Skeletal muscle tissue (tissue), 4 donors: ENCODE results near the gene PAK5. TPM values are rescaled to one million over a fixed set of nuclear protein-coding genes. Genes with fewer than 3 reads are reported as not detected.

Source experiments
- H3K27ac ChIP-seq: one replicate; pipeline ENCODE4 v1.7.0; 2013; ENCODE audit warnings: mild to moderate bottlenecking, low read depth, low read length, inconsistent platforms
- H3K27me3 ChIP-seq, 3 donors: one replicate each; pipeline ENCODE4 v1.7.0; 2013; ENCODE audit warnings: low read length in 3 of 3; ENCODE audit not compliant: control insufficient read depth in 3 of 3, insufficient read depth in 3 of 3
- H3K36me3 ChIP-seq, 3 donors: one replicate each; pipeline ENCODE4 v1.7.0; 2013; ENCODE audit warnings: low read length in 3 of 3; ENCODE audit not compliant: control insufficient read depth in 3 of 3, insufficient read depth in 3 of 3
- H3K4me1 ChIP-seq, 3 donors: one replicate each; pipeline ENCODE4 v1.7.0; 2013; ENCODE audit warnings: low read length in 3 of 3, mild to moderate bottlenecking in 3 of 3; ENCODE audit not compliant: control insufficient read depth in 3 of 3, insufficient read depth in 3 of 3
- H3K4me3 ChIP-seq, 3 donors: one replicate each; pipeline ENCODE4 v1.7.0; 2013; ENCODE audit warnings: low read length in 3 of 3
- H3K9ac ChIP-seq, 3 donors: one replicate each; pipeline ENCODE4 v1.7.0; 2013; ENCODE audit warnings: low read length in 3 of 3, mild to moderate bottlenecking in 3 of 3, moderate library complexity in 2 of 3, low read depth in 1 of 3
- H3K9me3 ChIP-seq, 3 donors: one replicate each; pipeline ENCODE4 v1.7.0; 2013; ENCODE audit warnings: low read length in 3 of 3; ENCODE audit not compliant: control insufficient read depth in 3 of 3
- total RNA-seq: library from RNA; depleted of rRNA; stranded (reverse); fragments of >200 nt; gene quantifications from one replicate; pipeline ENCODE4 v1.2.3, GENCODE V29; 2014
- donor health status: Osteomylitis.

PAK5 gene
- total RNA-seq, 1 donor from 2014 or later: under 0.01 TPM

DNA sequence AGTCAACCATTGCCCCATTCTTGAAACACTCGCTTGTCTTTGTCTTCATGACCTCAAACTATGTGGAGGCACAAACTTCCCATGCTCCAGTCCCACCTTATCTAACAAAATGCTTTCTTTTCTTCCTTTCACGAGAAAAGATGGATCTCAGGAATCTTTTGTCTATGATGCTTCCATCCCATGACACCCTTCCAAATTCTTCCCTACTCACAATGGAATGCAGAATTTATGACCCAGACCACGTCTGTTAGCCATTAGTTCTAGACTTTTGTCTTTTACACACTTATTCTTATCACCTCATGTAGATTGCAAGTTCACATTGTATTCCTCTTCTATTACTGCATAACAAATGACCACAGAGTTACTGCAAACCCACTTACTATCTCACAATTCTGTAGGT is 348.7 kb downstream of the PAK5 start:
- Histone ChIP-seq H3K27me3 (no peaks in the 10 kb centered on the region), H3K4me1 (no peaks in the 10 kb centered on the region), H3K9me3 (no peaks in the 10 kb centered on the region), H3K4me3 (no peak overlapping the region), H3K36me3 (no peaks in the 10 kb centered on the region), H3K27ac (no peak overlapping the region), H3K9ac (no peak overlapping the region)

DNA sequence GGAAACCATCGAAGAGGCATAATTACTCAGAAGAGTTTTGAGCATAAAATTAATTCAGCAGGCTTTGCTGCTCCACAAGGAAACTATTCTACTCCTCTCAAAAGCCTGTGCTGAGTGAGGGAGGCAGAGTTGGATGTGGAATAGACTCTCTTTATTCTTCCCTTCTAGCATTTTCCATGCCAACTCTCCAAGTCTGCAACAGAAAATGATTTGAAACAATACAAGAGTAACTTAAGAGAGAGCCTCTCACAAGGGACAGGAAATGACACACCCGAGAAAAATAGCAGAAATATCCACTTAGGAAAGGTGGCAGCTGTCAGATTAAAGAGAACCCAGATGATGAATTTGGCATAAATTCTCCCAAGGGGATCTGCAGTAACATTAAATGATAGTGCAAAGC is 350.8 kb downstream of the PAK5 start:
- no peak overlapping the region for H3K9ac ChIP-seq
- no peaks in the 10 kb centered on the region for H3K9me3 ChIP-seq
- no peak overlapping the region for H3K27ac ChIP-seq
- H3K27me3 ChIP-seq: no peaks in the 10 kb centered on the region
- no peak overlapping the region for H3K4me3 ChIP-seq
- no peaks in the 10 kb centered on the region for H3K4me1 ChIP-seq
- no peaks in the 10 kb centered on the region for H3K36me3 ChIP-seq

Other genes starting within 250 kb of the PAK5 start
- 1.0 TPM for gene ANKEF1, start 195.9 kb upstream of the PAK5 start, total RNA-seq